Measurements from ENCODE around the gene SMTN.

Gene SMTN

GRCh38 chr22:31125521-31126117 lies 44.5 kb downstream of the SMTN start:
- DNase-seq: no peak

DNA sequence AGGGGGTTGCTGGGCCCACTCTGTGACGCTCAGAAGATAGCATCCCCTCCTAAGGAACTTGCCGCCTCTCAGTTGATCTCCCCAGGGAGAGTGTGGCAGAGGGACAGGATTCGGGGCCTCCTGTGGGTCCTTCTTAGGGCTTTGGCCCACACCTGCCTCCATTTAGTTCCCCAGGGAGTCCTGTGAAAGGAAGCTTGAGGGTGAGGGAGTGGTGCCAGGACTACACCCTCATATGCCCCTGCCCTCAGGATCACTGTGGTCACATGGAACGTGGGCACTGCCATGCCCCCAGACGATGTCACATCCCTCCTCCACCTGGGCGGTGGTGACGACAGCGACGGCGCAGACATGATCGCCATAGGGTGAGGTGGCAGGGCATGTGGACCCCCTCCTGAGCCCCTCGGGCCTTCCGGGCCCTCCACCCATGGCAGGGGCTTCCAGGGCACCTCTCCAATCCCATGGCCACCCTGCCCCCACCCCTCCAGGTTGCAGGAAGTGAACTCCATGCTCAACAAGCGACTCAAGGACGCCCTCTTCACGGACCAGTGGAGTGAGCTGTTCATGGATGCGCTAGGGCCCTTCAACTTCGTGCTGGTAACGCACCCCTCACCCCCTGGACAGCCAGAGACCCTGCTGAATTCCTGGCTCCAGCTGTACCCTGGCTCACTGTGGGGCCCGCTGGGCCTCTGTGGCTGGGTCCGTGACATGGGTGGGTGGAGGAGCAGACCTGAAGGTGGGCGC lies 45.2 kb downstream of the SMTN start:
- DNase-seq: no peak

GRCh38 chr22:31126869-31127175 lies 45.7 kb downstream of the SMTN start:
- DNase-seq: no peak

- DNase-seq: no peak
Observed at GRCh38 chr22:31127181-31127772, 46.2 kb downstream of the SMTN start.

- no peak for DNase-seq
Observed at GRCh38 chr22:31128156-31128555, 47.0 kb downstream of the SMTN start.

GRCh38 chr22:31130873-31131272 lies 49.8 kb downstream of the SMTN start:
- no peak for DNase-seq

DNA sequence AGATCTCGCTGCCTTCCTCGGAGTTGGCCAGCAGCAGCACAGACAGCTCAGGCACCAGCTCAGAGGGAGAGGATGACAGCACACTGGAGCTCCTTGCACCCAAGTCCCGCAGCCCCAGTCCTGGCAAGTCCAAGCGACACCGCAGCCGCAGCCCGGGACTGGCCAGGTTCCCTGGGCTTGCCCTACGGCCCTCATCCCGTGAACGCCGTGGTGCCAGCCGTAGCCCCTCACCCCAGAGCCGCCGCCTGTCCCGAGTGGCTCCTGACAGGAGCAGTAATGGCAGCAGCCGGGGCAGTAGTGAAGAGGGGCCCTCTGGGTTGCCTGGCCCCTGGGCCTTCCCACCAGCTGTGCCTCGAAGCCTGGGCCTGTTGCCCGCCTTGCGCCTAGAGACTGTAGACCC lies 52.8 kb downstream of the SMTN start:
- no peak for DNase-seq

GRCh38 chr22:31134688-31135087 lies 53.6 kb downstream of the SMTN start:
- DNase-seq: no peak

GRCh38 chr22:31135706-31136105 lies 54.6 kb downstream of the SMTN start:
- no peak for DNase-seq

DNA sequence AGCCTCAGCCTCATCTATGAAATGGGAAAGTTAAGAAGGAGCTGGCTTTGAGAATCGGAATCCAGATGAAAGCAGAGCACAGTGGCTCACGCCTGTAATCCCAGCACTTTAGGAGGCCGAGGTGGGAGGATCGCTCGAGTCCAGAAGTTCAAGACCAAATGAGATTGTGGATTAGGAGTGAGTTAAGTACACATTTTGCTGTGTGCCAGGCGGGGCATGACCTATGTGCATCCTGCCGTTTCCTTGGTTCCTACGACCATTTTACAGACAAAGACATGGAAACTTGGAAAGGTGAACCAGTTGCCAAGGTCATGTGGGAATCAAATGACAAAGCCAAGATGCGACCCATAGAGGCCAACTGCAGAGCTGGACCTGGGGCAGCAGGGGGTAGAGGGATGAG lies 55.0 kb downstream of the SMTN start:
- DNase-seq: no peak

- DNase-seq: no peak
Observed at GRCh38 chr22:31136711-31137110, 55.6 kb downstream of the SMTN start.

GRCh38 chr22:31137721-31138120 lies 56.6 kb downstream of the SMTN start:
- no peak for DNase-seq

- DNase-seq: no peak
Observed at GRCh38 chr22:31138126-31138525, 57.0 kb downstream of the SMTN start.

- no peak for DNase-seq
Observed at GRCh38 chr22:31139066-31139465, 57.9 kb downstream of the SMTN start.

DNA sequence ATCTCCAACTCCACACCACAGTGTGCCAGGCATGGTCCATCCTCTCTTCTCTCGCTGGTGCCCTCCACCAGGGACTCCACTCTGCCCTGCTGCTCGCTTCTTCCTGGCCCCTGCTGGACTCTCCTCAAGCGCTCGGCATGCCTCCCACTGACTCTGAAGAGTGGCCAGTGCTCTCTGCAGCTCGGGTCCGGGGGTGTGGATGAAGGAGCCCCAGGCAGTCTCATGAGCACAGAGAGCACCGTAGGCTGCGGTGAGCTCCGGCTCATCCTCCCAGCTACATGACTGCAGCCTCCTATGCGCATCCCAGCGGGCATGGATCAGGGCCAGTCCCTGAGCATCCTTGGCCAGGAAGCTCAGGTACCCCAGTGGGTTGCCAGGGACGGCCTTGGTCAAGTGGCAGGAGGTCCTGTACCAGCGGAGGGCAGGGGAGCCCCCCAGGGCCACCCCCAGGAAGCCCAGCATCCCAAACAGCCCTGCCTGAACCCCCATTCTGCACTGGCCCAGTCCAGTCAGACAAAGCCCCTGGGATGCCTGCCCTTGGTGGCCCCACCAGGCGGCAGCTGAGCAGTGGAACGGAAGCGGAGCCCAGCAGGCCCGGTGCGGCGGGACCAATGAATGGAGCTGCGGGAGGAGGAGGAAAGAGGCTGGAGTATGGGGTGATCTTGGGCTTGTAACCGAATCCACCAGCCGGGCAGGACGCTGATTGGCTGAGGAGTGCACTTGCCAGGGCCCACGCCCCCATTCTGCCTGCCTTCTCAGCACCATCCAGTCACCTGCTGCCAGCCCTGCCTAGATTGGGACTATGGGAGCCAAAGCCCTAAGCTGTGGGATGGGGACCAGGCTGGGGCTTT lies 59.0 kb downstream of the SMTN start, which contains the start of gene PLA2G3:
PLA2G3 (minus strand) TSS at position 643 of the 851 bp plus-strand sequence; CDS start at position 489, 154 bp downstream.
- DNase-seq: peak in 1 of 56 donors; percentile 12

GRCh38 chr22:31140746-31141145 lies 59.6 kb downstream of the SMTN start:
- DNase-seq: no peak

GRCh38 chr22:31141551-31141950 lies 60.4 kb downstream of the SMTN start:
- no peak for DNase-seq

- DNase-seq: no peak
Observed at GRCh38 chr22:31142285-31142684, 61.2 kb downstream of the SMTN start.

DNA sequence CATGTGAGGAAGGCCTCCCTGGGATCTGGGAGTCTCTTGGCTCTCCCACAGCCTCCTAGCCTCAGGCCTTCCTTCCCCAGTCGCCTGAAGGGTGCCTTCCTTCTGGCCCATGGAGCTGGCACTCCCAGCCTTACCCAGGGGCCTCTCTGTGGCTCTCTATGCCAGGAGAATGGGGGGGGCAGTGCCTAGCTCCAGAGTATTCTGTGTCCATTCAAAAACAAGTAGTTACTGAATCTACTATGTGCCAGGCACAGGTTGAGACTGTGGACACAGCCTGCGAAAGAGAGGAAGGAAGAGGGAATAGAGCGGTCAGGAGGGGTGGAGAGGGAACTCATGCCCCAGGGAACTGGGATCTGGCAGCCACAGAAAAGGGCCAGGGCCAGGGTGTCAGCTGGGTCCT lies 61.9 kb downstream of the SMTN start:
- peak in 1 of 56 donors; percentile 11 for DNase-seq

DNA sequence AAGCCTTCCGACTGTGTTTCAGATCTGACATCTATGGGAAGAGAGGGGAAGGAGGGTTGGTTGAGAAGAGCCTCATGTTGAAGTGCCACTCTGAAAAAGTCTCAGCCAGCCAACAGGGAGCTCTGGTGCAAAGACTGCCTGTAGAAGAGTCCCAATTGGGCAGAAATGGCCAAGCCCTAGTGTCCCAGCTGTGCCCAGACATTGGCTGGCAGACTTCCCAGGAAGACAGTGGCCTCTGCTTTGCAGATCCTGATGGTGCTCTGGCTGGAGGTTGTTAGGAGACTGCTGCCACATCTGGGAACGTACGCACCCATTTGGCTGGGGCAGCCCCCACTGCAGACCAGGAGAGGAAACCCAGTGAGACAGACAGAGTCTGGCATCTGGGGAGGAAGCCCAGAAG lies 62.4 kb downstream of the SMTN start:
- peak in 12 of 56 donors; percentile 6 to 38 (median 15) for DNase-seq

DNA sequence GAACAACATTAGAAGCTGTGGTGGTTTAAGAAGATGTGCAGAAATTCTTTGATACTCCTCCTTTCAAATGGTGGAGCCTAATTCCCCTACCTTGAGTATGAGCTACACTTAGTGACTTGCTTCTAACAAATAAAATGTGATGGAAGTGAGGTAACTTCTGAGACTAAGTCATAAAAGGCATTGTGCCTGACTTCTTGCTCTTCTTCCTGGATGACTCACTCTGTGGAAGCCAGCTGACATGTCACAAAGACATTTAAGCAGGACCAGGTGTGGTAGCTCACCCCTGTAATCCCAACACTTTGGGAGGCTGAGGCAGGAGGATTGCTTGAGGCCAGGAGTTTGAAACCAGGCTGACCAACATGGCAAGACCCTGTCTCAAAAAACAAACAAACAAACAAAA lies 63.1 kb downstream of the SMTN start:
- DNase-seq: no peak

DNA sequence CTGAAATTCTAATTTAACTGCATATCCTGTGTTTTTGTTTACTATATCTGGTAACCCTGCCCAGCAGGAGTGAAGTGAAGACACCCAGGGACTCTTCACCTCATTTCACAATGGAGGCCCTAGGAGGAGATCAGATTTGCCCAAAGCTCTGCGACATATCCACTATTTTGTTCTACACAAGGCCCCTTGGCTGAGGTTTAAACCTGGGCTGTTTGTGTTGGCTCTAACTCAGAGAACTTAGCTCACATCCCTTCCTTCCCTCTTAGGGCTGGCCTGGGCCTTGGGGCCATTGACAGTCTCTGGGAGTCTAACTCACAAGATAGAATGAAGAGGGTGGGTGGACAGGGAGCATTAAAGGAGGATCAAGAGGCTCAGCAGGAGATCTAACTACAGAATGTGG lies 67.4 kb downstream of the SMTN start:
- no peak for DNase-seq
